Endodermal cell (in vitro differentiated cells): Measurements from ENCODE around the gene AP3S2. TPM values are rescaled to one million over a fixed set of nuclear protein-coding genes. Genes with fewer than 3 reads are reported as not detected.

Experiments
- DNase-seq: peaks from one replicate; pipeline ENCODE4 v3.0.0-alpha.2; 2017
- H3K27ac ChIP-seq: 2 replicates; pipeline ENCODE4 v1.5.1; 2013; ENCODE audit warnings: mild to moderate bottlenecking, low read depth, low read length, moderate library complexity
- H3K27me3 ChIP-seq: 2 replicates; pipeline ENCODE4 v1.6.1; 2013; ENCODE audit warnings: mild to moderate bottlenecking, low read length, moderate library complexity; ENCODE audit not compliant: insufficient read depth, control insufficient read depth, poor library complexity, severe bottlenecking
- H3K36me3 ChIP-seq: 2 replicates; pipeline ENCODE4 v1.7.0; 2013; ENCODE audit warnings: mild to moderate bottlenecking, low read length, moderate library complexity; ENCODE audit not compliant: control insufficient read depth, insufficient read depth
- H3K4me1 ChIP-seq: one replicate; pipeline ENCODE4 v1.7.0; 2013; ENCODE audit warnings: low read length; ENCODE audit not compliant: control insufficient read depth, insufficient read depth
- H3K4me3 ChIP-seq: 2 replicates; pipeline ENCODE4 v1.5.1; 2013; ENCODE audit warnings: mild to moderate bottlenecking, low read length, moderate library complexity
- H3K9ac ChIP-seq: 2 replicates; pipeline ENCODE4 v1.6.1; 2013; ENCODE audit warnings: mild to moderate bottlenecking, low read length, moderate library complexity; ENCODE audit not compliant: poor library complexity, severe bottlenecking; ENCODE audit errors: extremely low read depth
- H3K9me3 ChIP-seq: 2 replicates; pipeline ENCODE4 v1.6.1; 2013; ENCODE audit warnings: mild to moderate bottlenecking, low read length, moderate library complexity; ENCODE audit not compliant: control insufficient read depth
- H3K27ac Mint-ChIP-seq: 2 replicates; pipeline ENCODE4 v1.8.0; 2020; ENCODE audit warnings: mixed read lengths
- H3K27me3 Mint-ChIP-seq: 2 replicates; pipeline ENCODE4 v1.8.0; 2021; ENCODE audit warnings: mild to moderate bottlenecking, mixed read lengths; ENCODE audit not compliant: insufficient read depth
- H3K36me3 Mint-ChIP-seq: 2 replicates; pipeline ENCODE4 v1.8.0; 2020; ENCODE audit warnings: low read depth, mixed read lengths
- H3K4me1 Mint-ChIP-seq: 2 replicates; pipeline ENCODE4 v1.8.0; 2020; ENCODE audit warnings: mixed read lengths
- H3K4me3 Mint-ChIP-seq: 2 replicates; pipeline ENCODE4 v1.8.0; 2020; ENCODE audit warnings: mild to moderate bottlenecking, moderate library complexity, mixed read lengths
- H3K9me3 Mint-ChIP-seq: 2 replicates; pipeline ENCODE4 v1.8.0; 2020; ENCODE audit warnings: mild to moderate bottlenecking, mixed read lengths
- CTCF ChIP-seq: fragments of 200-600 bp; sonication (generic); conservative IDR thresholded peaks from 2 replicates; pipeline ENCODE4 v1.5.0; 2021; ENCODE audit warnings: antibody characterized with exemption, mild to moderate bottlenecking
- WGBS, 2 experiments: methylation state at CpG; one replicate each; pipeline versions ENCODE4 v1.1.5 to v1.1.7; 2013; ENCODE audit warnings: missing lambda C conversion rate in 2 of 2, mixed read lengths in 1 of 2; ENCODE audit not compliant: insufficient coverage in 1 of 2, insufficient read length in 1 of 2; 5-methylcytosine and 5-hydroxymethylcytosine counted together
- total RNA-seq, 2 donors: library from RNA; stranded (reverse); fragmentation: NEBNext Ultra II Directional in 1 of 2; extraction: Animal tissue kit (Norgen Biotek cat#: 25700) in 1 of 2; gene quantifications; 2 replicates in 1 of 2; 3 replicates in 1 of 2; pipeline ENCODE4 v1.2.1, GENCODE V29; 2021

AP3S2 gene
- total RNA-seq, 2 donors from 2014 or later: 39.5 to 54.4 TPM

- H3K27me3 ChIP-seq: no peaks in the 10 kb centered on the region
- TF ChIP-seq CTCF: no peak
- H3K9me3 ChIP-seq: no peaks in the 10 kb centered on the region
- Mint-ChIP-seq H3K4me3 (no peak overlapping the region), H3K9me3 (no peaks in the 10 kb centered on the region), H3K27ac (no peak overlapping the region), H3K27me3 (no peaks in the 10 kb centered on the region), H3K36me3 (peaks cover 45% of the 10 kb centered on the region), H3K4me1 (peaks cover 7% of the 10 kb centered on the region)
- no peak overlapping the region for H3K9ac ChIP-seq
- no peak overlapping the region for H3K4me3 ChIP-seq
- 85% methylated on average over 2 of the region's 4 CpGs; no CpG with 5 or more reads in 1 of the 2 experiments for WGBS, 2 experiments
- no peak for DNase-seq
- no peak overlapping the region for H3K27ac ChIP-seq
- peaks cover 34% of the 10 kb centered on the region for H3K36me3 ChIP-seq
- no peaks in the 10 kb centered on the region for H3K4me1 ChIP-seq
Observed at GRCh38 chr15:89839167-89839810, 54.5 kb downstream of the AP3S2 start.

GRCh38 chr15:89837830-89838178 lies 56.0 kb downstream of the AP3S2 start:
- peaks cover 55% of the 10 kb centered on the region for H3K36me3 Mint-ChIP-seq

GRCh38 chr15:89837134-89837829 lies 56.5 kb downstream of the AP3S2 start:
- H3K9me3 Mint-ChIP-seq: no peaks in the 10 kb centered on the region
- Histone ChIP-seq H3K9me3 (no peaks in the 10 kb centered on the region), H3K27ac (no peak overlapping the region), H3K4me3 (no peak overlapping the region), H3K9ac (no peak overlapping the region), H3K27me3 (no peaks in the 10 kb centered on the region), H3K4me1 (no peaks in the 10 kb centered on the region), H3K36me3 (peaks cover 51% of the 10 kb centered on the region)
- H3K27ac Mint-ChIP-seq: no peak overlapping the region
- WGBS, 2 experiments: 88 to 93% methylated on average over 3 to 6 of the region's 6 CpGs
- H3K36me3 Mint-ChIP-seq: peaks cover 58% of the 10 kb centered on the region
- no peak overlapping the region for H3K4me3 Mint-ChIP-seq
- no peak for DNase-seq
- H3K27me3 Mint-ChIP-seq: no peaks in the 10 kb centered on the region
- no peak for TF ChIP-seq CTCF
- H3K4me1 Mint-ChIP-seq: peaks cover 7% of the 10 kb centered on the region

More at GRCh38 chr15:89837830-89838178, 56.0 kb downstream of the AP3S2 start:
- Histone ChIP-seq H3K4me3 (no peak overlapping the region), H3K4me1 (no peaks in the 10 kb centered on the region), H3K9me3 (no peaks in the 10 kb centered on the region), H3K36me3 (peaks cover 48% of the 10 kb centered on the region), H3K27ac (no peak overlapping the region), H3K9ac (no peak overlapping the region), H3K27me3 (no peaks in the 10 kb centered on the region)
- TF ChIP-seq CTCF: no peak
- no peaks in the 10 kb centered on the region for H3K9me3 Mint-ChIP-seq
- H3K4me3 Mint-ChIP-seq: no peak overlapping the region
- no peak for DNase-seq
- H3K27me3 Mint-ChIP-seq: no peaks in the 10 kb centered on the region
- peaks cover 7% of the 10 kb centered on the region for H3K4me1 Mint-ChIP-seq
- no peak overlapping the region for H3K27ac Mint-ChIP-seq
- 85 to 88% methylated on average over 3 of the region's 3 CpGs for WGBS, 2 experiments
